GM11168 (cell line): Measurements from ENCODE around the gene TTC39C.

Source experiments
- in situ Hi-C: fragments of 300-500 bp; cut with MboI; formaldehyde crosslinking; loops from one replicate; pipeline ENCODE4 v1.12.0; 2022; ENCODE audit warnings: low sequenced_read_pairs; ENCODE audit not compliant: unreplicated experiment

The TTC39C gene

DNA sequence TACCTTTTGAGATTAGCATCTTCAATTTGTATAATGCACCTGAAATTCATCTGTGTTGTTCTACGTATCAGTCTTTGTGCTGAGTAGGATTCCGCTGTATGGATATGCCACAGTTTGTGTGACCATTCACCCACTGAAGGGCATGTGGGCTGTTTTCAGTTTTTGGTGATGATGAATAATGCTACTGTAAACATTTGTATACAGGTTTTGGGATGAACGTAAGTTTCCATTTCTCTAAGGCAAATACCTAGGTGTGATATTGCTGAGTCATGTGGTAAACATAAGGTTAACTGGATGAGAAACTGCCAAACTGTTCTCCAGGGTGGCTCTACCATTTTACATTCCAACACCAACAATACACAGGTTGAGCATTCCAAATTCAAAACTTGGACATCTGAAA lies 159.4 kb downstream of the TTC39C start:
- in situ Hi-C loops, result loop anchor here (25.0 kb wide), 1 partner anchor 313 kb away; no protein-coding TSS in a partner anchor

DNA sequence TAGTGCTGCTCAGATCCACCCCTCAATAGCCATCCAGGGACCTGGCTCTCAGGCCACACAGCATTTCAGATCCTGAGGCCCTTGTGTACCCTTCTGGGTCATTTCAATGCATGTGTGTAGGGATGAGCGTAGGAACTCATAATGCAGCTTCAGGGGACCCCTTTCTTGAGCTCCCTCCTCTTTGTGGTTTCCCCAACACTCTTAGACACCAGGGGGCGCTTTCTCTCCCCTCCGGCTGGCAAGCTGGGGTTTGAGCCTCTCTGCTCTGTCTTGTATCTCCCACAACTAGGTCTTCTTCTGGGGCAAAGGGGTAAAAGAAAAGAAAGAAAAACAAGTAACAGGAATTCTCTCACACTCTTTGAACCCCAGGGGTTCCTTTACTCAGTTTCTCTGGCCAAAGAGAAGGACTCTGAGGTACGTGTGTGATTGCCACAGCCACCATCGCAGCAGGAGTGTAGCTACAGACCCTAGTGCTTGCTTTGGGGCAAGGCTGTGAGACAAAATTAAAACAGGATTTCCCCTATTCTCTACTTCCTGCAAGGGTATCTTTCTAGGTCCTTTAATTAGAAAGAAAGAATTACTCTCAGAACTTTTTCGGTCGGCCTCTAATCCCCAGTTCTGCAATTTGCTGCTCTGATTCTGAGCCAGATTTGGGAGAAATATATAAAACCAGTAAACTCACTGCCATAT lies 162.3 kb downstream of the TTC39C start:
- in situ Hi-C loops, result no loop called here

DNA sequence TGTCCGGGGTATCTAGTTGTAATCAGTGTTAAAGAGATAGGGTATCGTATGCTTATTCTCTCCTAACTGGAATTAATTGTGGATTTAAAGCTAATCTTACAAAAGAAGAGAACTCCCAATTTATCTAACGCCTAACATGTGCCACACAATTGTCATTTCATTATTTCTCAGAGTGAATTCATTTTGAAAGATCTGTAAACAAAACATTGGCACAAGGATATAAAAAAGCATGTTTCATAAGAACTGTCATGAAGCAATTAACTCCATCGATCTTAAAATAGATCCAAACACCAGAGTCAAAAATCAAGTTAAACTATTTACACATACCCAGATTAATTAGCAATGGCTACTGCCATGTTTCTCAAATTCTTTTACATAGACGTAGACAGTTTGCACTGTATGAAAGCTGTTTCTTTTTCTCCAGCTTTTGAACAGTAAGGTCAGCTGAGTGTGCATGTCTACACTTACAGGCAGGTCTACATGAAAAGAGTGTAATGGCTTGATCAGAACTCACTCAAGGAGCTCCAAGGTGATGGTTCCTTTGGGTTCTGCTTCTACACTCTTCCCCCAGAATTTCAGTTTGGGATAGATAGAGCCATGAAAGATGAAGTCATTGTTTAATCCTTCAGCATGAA lies 163.1 kb downstream of the TTC39C start:
- in situ Hi-C loops, result no loop called here

DNA sequence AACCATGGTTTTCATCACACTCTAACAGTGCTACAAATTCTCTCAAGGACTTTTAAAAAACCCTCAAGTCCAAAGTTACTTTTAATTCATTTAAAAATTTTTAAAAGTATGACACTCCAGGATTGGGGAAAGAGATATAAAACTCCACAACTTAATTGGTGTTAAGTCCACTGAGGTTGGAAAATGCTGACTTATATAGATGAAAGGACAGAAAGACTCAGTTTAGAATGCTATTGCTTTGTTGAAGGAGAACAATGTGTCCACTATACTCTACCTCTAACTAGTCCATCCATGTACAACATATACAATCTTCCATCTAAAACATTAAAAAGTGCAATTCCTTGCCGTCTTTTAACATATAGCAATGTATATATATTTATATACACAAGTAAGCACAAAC lies 165.5 kb downstream of the TTC39C start:
- in situ Hi-C loops, result no loop called here

GRCh38 chr18:24181806-24182205 lies 167.3 kb downstream of the TTC39C start:
- in situ Hi-C loops, result no loop called here
